GM06990 (cell line): ENCODE results near the gene SLC14A1.

Experiments
- DNase-seq: peaks from one replicate; pipeline ENCODE4 v3.0.0-alpha.2; 2011; ENCODE audit not compliant: insufficient read length; ENCODE audit errors: extremely low read depth
- H3K27me3 ChIP-seq: replicated peaks from 2 replicates; pipeline ENCODE4 v1.6.0; 2011; ENCODE audit warnings: low read length; ENCODE audit not compliant: control insufficient read depth, insufficient read depth
- H3K36me3 ChIP-seq: 2 replicates; pipeline ENCODE4 v1.5.1; 2011; ENCODE audit warnings: low read length; ENCODE audit not compliant: control insufficient read depth, insufficient read depth
- H3K4me3 ChIP-seq: replicated peaks from 2 replicates; pipeline ENCODE4 v1.5.1; 2011; ENCODE audit warnings: low read depth, mild to moderate bottlenecking, control low read depth, low read length
- CTCF ChIP-seq: IDR thresholded peaks from 2 replicates; pipeline ENCODE4 v1.5.1; 2011; ENCODE audit warnings: low read length, control low read depth, mild to moderate bottlenecking, inconsistent platforms; ENCODE audit not compliant: insufficient read depth, poor library complexity, severe bottlenecking

SLC14A1 gene

GRCh38 chr18:45682181-45682580 lies 41.8 kb upstream of the SLC14A1 start:
- Histone ChIP-seq H3K36me3 (no peaks in the 10 kb centered on the region), H3K27me3 (no peaks in the 10 kb centered on the region; the same call in none of the 2 replicates), H3K4me3 (no peak overlapping the region)
- no peak for DNase-seq
- no peak for TF ChIP-seq CTCF

- H3K36me3 ChIP-seq: no peaks in the 10 kb centered on the region
- no peak for TF ChIP-seq CTCF
- DNase-seq: no peak
- no peak overlapping the region for H3K4me3 ChIP-seq
- H3K27me3 ChIP-seq: no peaks in the 10 kb centered on the region; the same call in none of the 2 replicates
These were observed 39.5 kb upstream of the SLC14A1 start for GRCh38 chr18:45684341-45685115.

- Histone ChIP-seq H3K4me3 (peak overlapping the region; percentile 45), H3K36me3 (no peaks in the 10 kb centered on the region), H3K27me3 (no peaks in the 10 kb centered on the region; the same call in 1 of the 2 replicates)
- peak; percentile 71 for DNase-seq
- no peak for TF ChIP-seq CTCF
These were observed 36.9 kb upstream of the SLC14A1 start for GRCh38 chr18:45686891-45687611.

- Histone ChIP-seq H3K27me3 (no peaks in the 10 kb centered on the region; the same call in 1 of the 2 replicates), H3K36me3 (no peaks in the 10 kb centered on the region), H3K4me3 (no peak overlapping the region; the same call in 1 of the 2 replicates)
- DNase-seq: peak; percentile 60
- no peak for TF ChIP-seq CTCF
These were observed 36.4 kb upstream of the SLC14A1 start for GRCh38 chr18:45687621-45688020.

GRCh38 chr18:45688113-45688512 lies 35.9 kb upstream of the SLC14A1 start:
- DNase-seq: no peak
- Histone ChIP-seq H3K4me3 (no peak overlapping the region), H3K36me3 (no peaks in the 10 kb centered on the region), H3K27me3 (no peaks in the 10 kb centered on the region; the same call in 1 of the 2 replicates)
- TF ChIP-seq CTCF: no peak
